Astrocyte (in vitro differentiated cells and primary cell): ENCODE measurements around the gene FUBP3. TPM values are rescaled to one million over a fixed set of nuclear protein-coding genes. Genes with fewer than 3 reads are reported as not detected.

ENCODE experiments used
- DNase-seq: peaks from one replicate; pipeline ENCODE4 v3.0.0-alpha.2; 2010; ENCODE audit warnings: low read depth
- FAIRE-seq: peaks from 2 replicates; lab custom pipeline; 2011; peaks lifted over from hg19 to GRCh38; lab: Jason Lieb, UNC
- H2AFZ ChIP-seq: 2 replicates; pipeline ENCODE4 v1.6.0; 2012; ENCODE audit warnings: low read depth, low read length, inconsistent platforms
- H3K27ac ChIP-seq: 2 replicates; pipeline ENCODE4 v1.5.1; 2011; ENCODE audit warnings: low read depth, low read length, inconsistent platforms
- H3K27me3 ChIP-seq: 2 replicates; pipeline ENCODE4 v1.6.0; 2011; ENCODE audit warnings: low read length, inconsistent platforms; ENCODE audit not compliant: insufficient read depth
- H3K36me3 ChIP-seq: 2 replicates; pipeline ENCODE4 v1.5.1; 2011; ENCODE audit warnings: low read length, inconsistent platforms; ENCODE audit not compliant: insufficient read depth
- H3K4me1 ChIP-seq: 2 replicates; pipeline ENCODE4 v1.5.1; 2011; ENCODE audit warnings: low read length, inconsistent platforms; ENCODE audit not compliant: insufficient read depth
- H3K4me2 ChIP-seq: 2 replicates; pipeline ENCODE4 v1.6.0; 2012; ENCODE audit warnings: low read length, inconsistent platforms
- H3K4me3 ChIP-seq: 2 replicates; pipeline ENCODE4 v1.5.1; 2011; ENCODE audit warnings: low read depth, mild to moderate bottlenecking, low read length, inconsistent platforms; ENCODE audit not compliant: insufficient read depth
- H3K79me2 ChIP-seq: 2 replicates; pipeline ENCODE4 v1.6.0; 2012; ENCODE audit warnings: mild to moderate bottlenecking, low read length, inconsistent platforms; ENCODE audit not compliant: insufficient read depth
- H3K9ac ChIP-seq: 2 replicates; pipeline ENCODE4 v1.6.0; 2012; ENCODE audit warnings: mild to moderate bottlenecking, low read length, inconsistent platforms
- H3K9me3 ChIP-seq: 2 replicates; pipeline ENCODE4 v1.5.1; 2012; ENCODE audit warnings: low read depth, mild to moderate bottlenecking, low read length, inconsistent platforms; ENCODE audit not compliant: insufficient read depth
- H4K20me1 ChIP-seq: 2 replicates; pipeline ENCODE4 v1.6.0; 2012; ENCODE audit warnings: low read length, inconsistent platforms; ENCODE audit not compliant: insufficient read depth
- H3K27ac Mint-ChIP-seq: one replicate; pipeline ENCODE4 v1.8.0; 2021; ENCODE audit warnings: mild to moderate bottlenecking, mixed read lengths; ENCODE audit not compliant: unreplicated experiment
- H3K27me3 Mint-ChIP-seq: one replicate; pipeline ENCODE4 v1.8.0; 2021; ENCODE audit warnings: low read depth, mixed read lengths; ENCODE audit not compliant: unreplicated experiment
- H3K36me3 Mint-ChIP-seq: one replicate; pipeline ENCODE4 v1.8.0; 2021; ENCODE audit warnings: low read depth, mixed read lengths; ENCODE audit not compliant: unreplicated experiment
- H3K4me1 Mint-ChIP-seq: one replicate; pipeline ENCODE4 v1.8.0; 2021; ENCODE audit warnings: low read depth, mixed read lengths; ENCODE audit not compliant: unreplicated experiment
- H3K4me3 Mint-ChIP-seq: one replicate; pipeline ENCODE4 v1.8.0; 2021; ENCODE audit warnings: mild to moderate bottlenecking, moderate library complexity, mixed read lengths; ENCODE audit not compliant: unreplicated experiment
- H3K9me3 Mint-ChIP-seq: one replicate; pipeline ENCODE4 v1.8.0; 2021; ENCODE audit warnings: mild to moderate bottlenecking, mixed read lengths; ENCODE audit not compliant: unreplicated experiment
- EZH2 ChIP-seq: IDR thresholded peaks from 2 replicates; pipeline ENCODE4 v1.6.1; 2012; ENCODE audit warnings: mild to moderate bottlenecking, low read length, inconsistent platforms; ENCODE audit not compliant: insufficient read depth
- total RNA-seq: library from RNA; stranded (reverse); gene quantifications from 2 replicates; pipeline ENCODE4 v1.2.1, GENCODE V29; 2021
- TF ChIP-seq, protein P1 (sequence below): IDR thresholded peaks from 2 replicates; pipeline ENCODE4 v1.5.1; 2011; ENCODE audit warnings: low read depth, mild to moderate bottlenecking, inconsistent platforms, low read length, moderate library complexity; ENCODE audit not compliant: insufficient read depth

FUBP3 gene
- total RNA-seq, 1 donor from 2014 or later, result 64.6 TPM

DNA sequence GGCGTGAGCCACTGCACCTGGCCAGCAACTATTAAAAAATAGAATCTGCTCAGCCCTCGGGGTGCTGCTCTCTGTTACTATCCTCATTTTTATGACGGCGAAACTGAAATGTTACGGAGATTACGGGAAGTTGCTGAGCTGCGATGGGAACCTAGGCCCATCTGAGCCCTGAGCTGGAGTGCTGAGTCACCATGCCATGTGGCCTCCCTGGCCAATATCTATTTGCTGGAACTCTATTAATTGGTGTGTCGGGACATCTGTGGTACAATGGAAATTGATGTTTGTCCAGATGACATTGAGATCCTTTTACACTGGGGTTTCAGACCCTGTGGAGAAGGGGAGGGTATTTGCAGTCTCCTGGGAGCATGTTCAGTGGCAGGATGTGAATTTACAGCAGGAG lies 93.1 kb downstream of the FUBP3 start:
- H3K4me3 Mint-ChIP-seq, result no peak overlapping the region
- H3K27ac Mint-ChIP-seq, result no peak overlapping the region

DNA sequence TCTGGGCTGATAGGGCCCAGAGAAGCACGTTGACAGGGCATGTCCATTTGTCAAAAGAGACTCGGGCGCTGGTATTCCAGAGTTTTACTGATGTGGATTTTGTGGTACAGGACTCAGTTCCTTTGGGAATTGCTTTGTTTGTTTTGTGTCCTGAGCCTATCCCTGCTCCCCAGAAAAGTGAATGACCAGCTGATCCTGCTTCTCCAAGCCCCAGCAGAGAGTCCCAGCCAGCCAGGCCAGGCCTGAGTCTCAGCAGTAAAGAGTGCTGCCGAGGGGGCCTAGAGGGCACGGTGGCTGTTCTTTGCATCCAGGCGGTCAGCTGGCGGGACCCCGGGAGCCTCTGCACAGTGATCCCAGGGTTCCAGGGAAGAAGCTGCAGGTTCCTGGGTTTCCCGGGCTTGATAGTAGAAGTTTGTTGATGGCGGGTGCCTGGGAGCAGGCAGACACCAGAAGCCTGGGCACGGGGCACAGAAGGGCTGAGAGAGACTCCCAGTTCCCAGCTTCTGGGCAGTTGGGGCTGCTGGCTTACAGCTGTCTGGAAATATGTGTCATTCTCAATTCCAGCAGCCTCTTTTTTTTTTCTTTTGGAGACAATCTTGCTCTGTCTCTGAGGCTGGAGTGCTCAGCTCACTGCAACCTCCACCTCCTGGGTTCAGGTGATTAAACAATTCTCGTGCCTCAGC lies 93.7 kb downstream of the FUBP3 start:
- no peak overlapping the region for H3K4me3 Mint-ChIP-seq
- H3K36me3 ChIP-seq, result no peaks in the 10 kb centered on the region
- peaks cover 2% of the 10 kb centered on the region for H3K36me3 Mint-ChIP-seq
- H4K20me1 ChIP-seq, result no peaks in the 10 kb centered on the region
- H3K9me3 ChIP-seq, result no peaks in the 10 kb centered on the region
- H3K4me1 ChIP-seq, result no peaks in the 10 kb centered on the region
- no peaks in the 10 kb centered on the region for H3K79me2 ChIP-seq
- H3K27ac Mint-ChIP-seq, result no peak overlapping the region
- no peak overlapping the region for H3K27ac ChIP-seq
- H3K27me3 Mint-ChIP-seq, result peaks cover 43% of the 10 kb centered on the region
- FAIRE-seq (no peak), DNase-seq (no peak)
- H3K4me1 Mint-ChIP-seq, result no peaks in the 10 kb centered on the region
- peaks cover 2% of the 10 kb centered on the region for H3K27me3 ChIP-seq
- H3K4me2 ChIP-seq, result no peak overlapping the region
- no peak overlapping the region for H2AFZ ChIP-seq
- TF ChIP-seq, protein P1, sequence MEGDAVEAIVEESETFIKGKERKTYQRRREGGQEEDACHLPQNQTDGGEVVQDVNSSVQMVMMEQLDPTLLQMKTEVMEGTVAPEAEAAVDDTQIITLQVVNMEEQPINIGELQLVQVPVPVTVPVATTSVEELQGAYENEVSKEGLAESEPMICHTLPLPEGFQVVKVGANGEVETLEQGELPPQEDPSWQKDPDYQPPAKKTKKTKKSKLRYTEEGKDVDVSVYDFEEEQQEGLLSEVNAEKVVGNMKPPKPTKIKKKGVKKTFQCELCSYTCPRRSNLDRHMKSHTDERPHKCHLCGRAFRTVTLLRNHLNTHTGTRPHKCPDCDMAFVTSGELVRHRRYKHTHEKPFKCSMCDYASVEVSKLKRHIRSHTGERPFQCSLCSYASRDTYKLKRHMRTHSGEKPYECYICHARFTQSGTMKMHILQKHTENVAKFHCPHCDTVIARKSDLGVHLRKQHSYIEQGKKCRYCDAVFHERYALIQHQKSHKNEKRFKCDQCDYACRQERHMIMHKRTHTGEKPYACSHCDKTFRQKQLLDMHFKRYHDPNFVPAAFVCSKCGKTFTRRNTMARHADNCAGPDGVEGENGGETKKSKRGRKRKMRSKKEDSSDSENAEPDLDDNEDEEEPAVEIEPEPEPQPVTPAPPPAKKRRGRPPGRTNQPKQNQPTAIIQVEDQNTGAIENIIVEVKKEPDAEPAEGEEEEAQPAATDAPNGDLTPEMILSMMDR, result no peak
- no peak for TF ChIP-seq EZH2
- no peaks in the 10 kb centered on the region for H3K9me3 Mint-ChIP-seq
- no peak overlapping the region for H3K9ac ChIP-seq
- H3K4me3 ChIP-seq, result no peak overlapping the region

More for the DNA sequence above, 93.1 kb downstream of the FUBP3 start:
- Histone ChIP-seq H3K9me3 (no peaks in the 10 kb centered on the region), H3K4me3 (no peak overlapping the region), H3K4me1 (no peaks in the 10 kb centered on the region), H3K4me2 (no peak overlapping the region), H4K20me1 (peaks cover 4% of the 10 kb centered on the region), H3K27me3 (peaks cover 7% of the 10 kb centered on the region), H3K36me3 (no peaks in the 10 kb centered on the region), H3K9ac (no peak overlapping the region), H3K27ac (no peak overlapping the region), H3K79me2 (no peaks in the 10 kb centered on the region), H2AFZ (no peak overlapping the region)
- FAIRE-seq (no peak), DNase-seq (no peak)
- Mint-ChIP-seq H3K36me3 (peaks cover 2% of the 10 kb centered on the region), H3K4me1 (no peaks in the 10 kb centered on the region), H3K9me3 (no peaks in the 10 kb centered on the region), H3K27me3 (peaks cover 40% of the 10 kb centered on the region)
- TF ChIP-seq, protein P1, result no peak
- TF ChIP-seq EZH2, result no peak

DNA sequence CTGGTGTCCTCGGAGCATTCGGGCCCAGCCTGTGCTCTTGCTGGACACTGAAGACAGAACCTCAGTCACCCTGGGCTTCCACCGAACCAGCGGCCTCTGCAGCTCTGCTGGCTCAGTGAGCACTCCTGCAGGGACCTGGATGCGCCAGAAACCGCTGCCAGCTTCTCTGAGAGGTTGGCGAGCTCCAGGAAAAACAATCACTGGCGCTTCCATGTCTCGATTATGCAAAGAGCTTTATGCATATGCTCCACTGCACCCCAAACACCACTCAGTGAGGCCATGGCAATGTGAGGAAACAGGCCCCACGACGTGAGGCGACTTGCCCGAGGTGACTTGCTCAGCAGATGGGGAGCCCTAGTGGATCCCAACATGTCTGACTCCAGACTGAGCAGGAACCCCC lies 96.0 kb downstream of the FUBP3 start:
- peaks cover 48% of the 10 kb centered on the region for H3K27me3 Mint-ChIP-seq
- no peak overlapping the region for H3K4me3 ChIP-seq
- no peaks in the 10 kb centered on the region for H4K20me1 ChIP-seq
- no peak overlapping the region for H2AFZ ChIP-seq
- H3K27ac ChIP-seq, result no peak overlapping the region
- H3K4me3 Mint-ChIP-seq, result no peak overlapping the region
- no peaks in the 10 kb centered on the region for H3K9me3 ChIP-seq
- H3K27ac Mint-ChIP-seq, result no peak overlapping the region
- H3K4me1 Mint-ChIP-seq, result no peaks in the 10 kb centered on the region
- no peak overlapping the region for H3K4me2 ChIP-seq
- H3K36me3 Mint-ChIP-seq, result no peaks in the 10 kb centered on the region
- no peaks in the 10 kb centered on the region for H3K79me2 ChIP-seq
- no peak for DNase-seq
- no peak overlapping the region for H3K9ac ChIP-seq
- no peak for FAIRE-seq
- H3K36me3 ChIP-seq, result no peaks in the 10 kb centered on the region
- H3K27me3 ChIP-seq, result peaks cover 4% of the 10 kb centered on the region
- no peaks in the 10 kb centered on the region for H3K4me1 ChIP-seq
- no peaks in the 10 kb centered on the region for H3K9me3 Mint-ChIP-seq
- no peak for TF ChIP-seq EZH2
- TF ChIP-seq, protein P1, result no peak
